ENCODE data around the gene DDX39B. TPM values are rescaled to one million over a fixed set of nuclear protein-coding genes. Genes with fewer than 3 reads are reported as not detected.

The DDX39B gene
- total RNA-seq, 2 donors from 2014 or later, result 119 to 143 TPM

DNA sequence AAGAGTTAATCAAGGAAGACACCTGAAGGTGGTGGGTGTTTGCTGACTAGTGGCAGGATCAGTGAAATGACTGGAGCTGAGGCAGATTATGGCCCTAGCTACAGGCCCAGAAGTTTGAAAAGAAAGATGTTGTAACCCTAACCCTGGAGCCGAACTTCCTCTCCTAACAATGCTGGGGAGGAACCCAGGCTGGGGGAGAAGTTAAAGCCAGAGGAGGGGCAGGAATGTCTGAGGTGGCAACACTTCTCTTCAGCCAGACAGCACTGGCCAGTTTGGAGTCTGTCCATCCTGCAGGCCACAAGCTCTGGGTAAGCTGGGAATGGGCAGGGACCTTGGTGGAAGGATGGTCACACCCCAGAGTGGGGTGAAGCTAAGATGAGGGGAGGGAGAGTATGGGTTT, 44.2 kb upstream of the DDX39B start, which contains the start of gene LST1:
LST1 (plus strand) TSS at position 270 of the 400 bp plus-strand sequence. CDS start 1,023 bp downstream, outside the sequence.
- TF ChIP-seq, protein P1, sequence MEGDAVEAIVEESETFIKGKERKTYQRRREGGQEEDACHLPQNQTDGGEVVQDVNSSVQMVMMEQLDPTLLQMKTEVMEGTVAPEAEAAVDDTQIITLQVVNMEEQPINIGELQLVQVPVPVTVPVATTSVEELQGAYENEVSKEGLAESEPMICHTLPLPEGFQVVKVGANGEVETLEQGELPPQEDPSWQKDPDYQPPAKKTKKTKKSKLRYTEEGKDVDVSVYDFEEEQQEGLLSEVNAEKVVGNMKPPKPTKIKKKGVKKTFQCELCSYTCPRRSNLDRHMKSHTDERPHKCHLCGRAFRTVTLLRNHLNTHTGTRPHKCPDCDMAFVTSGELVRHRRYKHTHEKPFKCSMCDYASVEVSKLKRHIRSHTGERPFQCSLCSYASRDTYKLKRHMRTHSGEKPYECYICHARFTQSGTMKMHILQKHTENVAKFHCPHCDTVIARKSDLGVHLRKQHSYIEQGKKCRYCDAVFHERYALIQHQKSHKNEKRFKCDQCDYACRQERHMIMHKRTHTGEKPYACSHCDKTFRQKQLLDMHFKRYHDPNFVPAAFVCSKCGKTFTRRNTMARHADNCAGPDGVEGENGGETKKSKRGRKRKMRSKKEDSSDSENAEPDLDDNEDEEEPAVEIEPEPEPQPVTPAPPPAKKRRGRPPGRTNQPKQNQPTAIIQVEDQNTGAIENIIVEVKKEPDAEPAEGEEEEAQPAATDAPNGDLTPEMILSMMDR (IDR thresholded peaks at IDR 0.05), result no peak
- Histone ChIP-seq H3K4me3 (no peak within 1 kb of the TSS), H3K9me3 (no peaks in the 10 kb centered on the region), H3K27ac (no peak within 1 kb of the TSS), H3K27me3 (no peaks in the 10 kb centered on the region), H3K4me1 (peaks cover 0 to 13% of the 10 kb centered on the region in 2 donors), H3K36me3 (no peaks in the 10 kb centered on the region)
- no peak for DNase-seq (ENCODE audit: low spot score)

DNA sequence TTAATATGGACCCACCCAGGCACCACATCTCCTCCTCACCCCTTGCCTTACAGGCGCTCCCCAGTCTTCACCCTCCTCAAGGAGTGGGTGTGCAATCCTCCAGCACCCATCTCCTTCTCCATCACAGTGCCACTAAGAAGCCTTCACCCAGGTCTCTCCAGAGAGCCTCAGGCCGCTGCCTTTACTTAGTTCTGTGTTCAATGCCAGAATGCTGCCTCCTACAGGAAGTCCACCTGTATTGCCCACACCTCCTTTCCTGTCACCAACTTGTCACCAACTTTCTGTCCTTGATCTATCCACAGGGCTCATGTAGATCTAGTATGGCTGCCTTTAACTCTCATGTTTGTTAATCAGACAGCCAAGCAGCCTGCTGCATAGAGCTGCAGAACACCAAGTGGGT, 43.7 kb upstream of the DDX39B start:
- Histone ChIP-seq H3K36me3 (no peaks in the 10 kb centered on the region), H3K27me3 (no peaks in the 10 kb centered on the region), H3K9me3 (no peaks in the 10 kb centered on the region), H3K4me3 (no peak overlapping the region), H3K27ac (no peak overlapping the region), H3K4me1 (peaks cover 0 to 16% of the 10 kb centered on the region in 2 donors)
- no peak for DNase-seq (ENCODE audit: low spot score)
- TF ChIP-seq, protein P1 (IDR thresholded peaks at IDR 0.05), result peak in 1 of 2 donors; percentile 13

DNA sequence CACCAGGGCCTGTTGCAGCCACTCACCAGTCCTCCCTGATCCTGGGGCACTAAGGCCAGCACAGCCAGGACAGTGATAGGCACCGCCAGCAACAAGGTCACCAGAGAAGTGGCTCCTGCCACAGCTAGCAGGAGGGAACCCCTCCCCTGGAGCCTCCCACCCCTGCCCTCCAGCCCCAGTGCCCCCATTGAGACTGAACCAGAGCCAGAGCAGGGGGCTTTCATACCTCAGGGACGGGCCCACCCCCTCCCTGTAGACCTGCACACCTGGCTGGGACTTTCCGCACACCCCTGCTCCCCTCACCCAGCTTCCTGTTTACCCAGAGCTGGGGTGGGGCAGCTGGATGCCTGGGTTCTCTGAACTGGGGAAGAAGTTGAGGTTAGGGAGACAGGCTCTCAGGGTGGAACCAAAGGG, 40.4 kb upstream of the DDX39B start, which contains the start of gene LTB:
LTB (minus strand) TSS at position 195 of the 414 bp plus-strand sequence; CDS start at position 188, 7 bp downstream.
- no peak for DNase-seq (ENCODE audit: low spot score)
- TF ChIP-seq, protein P1 (IDR thresholded peaks at IDR 0.05), result no peak
- H3K9me3 ChIP-seq, result no peaks in the 10 kb centered on the region

DNA sequence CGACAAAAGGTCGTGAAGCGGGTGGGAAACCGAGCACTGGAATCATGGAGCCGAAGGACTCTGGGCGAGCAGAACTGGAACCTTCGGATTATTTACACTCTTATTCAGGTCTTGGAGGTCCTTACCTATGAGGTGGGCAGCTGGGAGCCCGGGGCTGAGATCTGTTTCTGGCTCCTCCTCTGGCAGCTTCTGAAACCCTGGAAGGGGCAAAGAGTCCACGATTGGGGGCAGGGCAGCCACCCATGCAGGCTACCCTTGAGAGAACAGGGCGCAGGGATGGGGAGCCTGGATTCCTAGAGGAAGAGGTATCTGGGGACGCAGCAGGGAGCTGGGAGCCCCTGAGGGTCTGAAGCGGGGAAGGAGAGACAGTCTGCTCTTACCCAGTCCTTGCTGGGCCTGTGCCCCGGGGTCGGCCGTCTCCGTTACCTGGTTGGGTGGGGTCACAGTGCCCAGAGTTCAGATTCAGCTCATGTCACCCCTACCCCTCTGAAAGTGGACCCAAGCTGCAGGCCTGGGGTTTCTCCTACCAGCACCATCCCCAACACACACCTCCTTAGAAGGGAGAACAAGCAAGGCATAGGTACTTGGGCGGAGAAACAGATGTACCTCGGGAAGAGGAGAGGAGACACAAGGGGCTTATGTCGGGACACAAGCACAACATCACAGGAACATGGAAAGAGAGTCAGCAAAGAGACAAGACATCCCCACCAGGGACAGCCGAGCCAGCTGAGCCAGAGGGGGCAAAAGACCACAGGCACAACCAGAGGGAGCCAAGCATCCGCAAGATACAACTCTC, 39.8 kb upstream of the DDX39B start:
- TF ChIP-seq, protein P1 (IDR thresholded peaks at IDR 0.05), result no peak
- DNase-seq (ENCODE audit: low spot score), result no peak

More for the DNA sequence above, 40.4 kb upstream of the DDX39B start, which contains the start of gene LTB:
- Histone ChIP-seq H3K4me1 (peaks cover 0 to 18% of the 10 kb centered on the region in 2 donors), H3K27me3 (no peaks in the 10 kb centered on the region), H3K27ac (peak within 1 kb of the TSS; percentile 79 to 84), H3K36me3 (no peaks in the 10 kb centered on the region), H3K4me3 (peak within 1 kb of the TSS; percentile 61 to 80)

DNA sequence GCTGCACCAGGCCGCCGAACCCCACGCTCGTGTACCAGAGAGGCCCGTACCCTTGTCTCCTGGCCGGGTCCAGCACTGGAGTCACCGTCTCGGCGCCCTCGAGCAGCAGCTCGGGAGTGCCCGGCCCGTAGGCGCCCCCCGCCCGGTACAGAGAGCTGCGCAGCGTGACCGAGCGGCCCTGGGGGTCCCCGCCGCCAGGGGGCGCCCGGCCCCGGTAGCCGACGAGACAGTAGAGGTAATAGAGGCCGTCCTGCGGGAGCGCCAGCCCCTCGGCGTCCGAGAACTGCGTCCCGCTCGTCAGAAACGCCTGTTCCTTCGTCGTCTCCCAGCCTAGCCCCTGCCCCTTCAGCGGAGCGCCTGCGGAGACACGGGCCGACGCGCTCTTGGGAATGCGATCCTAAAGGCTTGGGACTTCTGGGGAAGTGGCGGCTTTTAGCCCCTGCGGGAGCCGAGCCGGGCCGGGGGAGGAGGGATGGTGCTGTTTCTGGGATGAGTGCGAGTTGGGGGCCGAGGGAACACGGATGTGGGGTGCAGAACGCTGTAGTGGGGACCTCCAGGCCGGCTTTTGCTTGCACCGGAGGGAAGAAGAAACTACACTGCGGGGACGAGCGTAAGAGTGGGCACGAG, 39.1 kb upstream of the DDX39B start:
- no peaks in the 10 kb centered on the region for H3K27me3 ChIP-seq
- peak overlapping the region; percentile 61 to 80 for H3K4me3 ChIP-seq
- H3K36me3 ChIP-seq, result no peaks in the 10 kb centered on the region
- H3K27ac ChIP-seq, result peak overlapping the region; percentile 79 to 84
- TF ChIP-seq, protein P1 (IDR thresholded peaks at IDR 0.05), result peak; percentile 89 to 99
- H3K4me1 ChIP-seq, result peaks cover 0 to 18% of the 10 kb centered on the region in 2 donors
- peak; percentile 86 for DNase-seq (ENCODE audit: low spot score)
- H3K9me3 ChIP-seq, result no peaks in the 10 kb centered on the region

More for the DNA sequence above, 39.8 kb upstream of the DDX39B start:
- Histone ChIP-seq H3K27ac (peak overlapping the region; percentile 79 to 84), H3K9me3 (no peaks in the 10 kb centered on the region), H3K27me3 (no peaks in the 10 kb centered on the region), H3K36me3 (no peaks in the 10 kb centered on the region), H3K4me3 (peak overlapping the region; percentile 61 to 80), H3K4me1 (peaks cover 0 to 18% of the 10 kb centered on the region in 2 donors)

Measured in right atrium auricular region (tissue), 2 donors.